Karpas-422 (cell line): ENCODE results near the gene MBTD1. TPM values are rescaled to one million over a fixed set of nuclear protein-coding genes. Genes with fewer than 3 reads are reported as not detected.

Source experiments
- DNase-seq: peaks from one replicate; pipeline ENCODE4 v3.0.0-alpha.2; 2015
- H2AFZ ChIP-seq: fragments of 200-600 bp; sonication (generic); 2 replicates; pipeline ENCODE4 v1.6.1; 2014; ENCODE audit warnings: antibody characterized with exemption, low read length, mixed read lengths
- H3K27ac ChIP-seq: fragments of 200-600 bp; sonication (generic); 2 replicates; pipeline ENCODE4 v1.5.1; 2014; ENCODE audit warnings: mild to moderate bottlenecking, low read length, moderate library complexity
- H3K27me3 ChIP-seq: fragments of 200-600 bp; sonication (generic); 2 replicates; pipeline ENCODE4 v1.6.1; 2014; ENCODE audit warnings: low read length, mixed read lengths
- H3K36me3 ChIP-seq: fragments of 200-600 bp; sonication (generic); 2 replicates; pipeline ENCODE4 v1.6.1; 2014; ENCODE audit warnings: low read length, mixed read lengths; ENCODE audit not compliant: insufficient read depth
- H3K4me1 ChIP-seq: fragments of 200-600 bp; sonication (generic); 2 replicates; pipeline ENCODE4 v1.6.1; 2014; ENCODE audit warnings: mild to moderate bottlenecking, low read length, mixed read lengths
- H3K4me2 ChIP-seq: fragments of 200-600 bp; sonication (generic); 2 replicates; pipeline ENCODE4 v1.6.1; 2014; ENCODE audit warnings: low read length, low read depth, mild to moderate bottlenecking; ENCODE audit not compliant: poor library complexity, severe bottlenecking
- H3K4me3 ChIP-seq: fragments of 200-600 bp; sonication (generic); 2 replicates; pipeline ENCODE4 v1.5.1; 2014; ENCODE audit warnings: mild to moderate bottlenecking, antibody characterized with exemption, low read length, mixed read lengths
- H3K79me2 ChIP-seq: fragments of 200-600 bp; sonication (generic); 2 replicates; pipeline ENCODE4 v1.6.1; 2014; ENCODE audit warnings: mild to moderate bottlenecking, low read length, mixed read lengths
- H3K9ac ChIP-seq: fragments of 200-600 bp; sonication (generic); 2 replicates; pipeline ENCODE4 v1.6.0; 2014; ENCODE audit warnings: low read length
- H3K9me2 ChIP-seq: fragments of 200-600 bp; sonication (generic), shearing (Covaris generic); replicated peaks from 2 replicates; pipeline ENCODE4 v1.6.0; 2014; ENCODE audit warnings: mild to moderate bottlenecking, low read length, moderate library complexity; ENCODE audit not compliant: insufficient read depth
- H3K9me3 ChIP-seq: fragments of 300-700, 200-600 bp; sonication (generic); 2 replicates; pipeline ENCODE4 v1.6.1; 2014; ENCODE audit warnings: low read length, mixed read lengths
- H4K20me1 ChIP-seq: fragments of 200-600 bp; sonication (generic); 2 replicates; pipeline ENCODE4 v1.6.1; 2014; ENCODE audit warnings: mild to moderate bottlenecking, antibody characterized with exemption, low read length, low read depth; ENCODE audit not compliant: insufficient read depth
- total RNA-seq: library from RNA; depleted of rRNA; stranded (reverse); fragments of >200 nt; shearing (Covaris generic); gene quantifications from 2 replicates; pipeline ENCODE4 v1.2.3, GENCODE V29; 2014; ENCODE audit warnings: low replicate concordance

Gene MBTD1
- total RNA-seq, 1 experiment from 2014 or later, result 41.3 TPM

DNA sequence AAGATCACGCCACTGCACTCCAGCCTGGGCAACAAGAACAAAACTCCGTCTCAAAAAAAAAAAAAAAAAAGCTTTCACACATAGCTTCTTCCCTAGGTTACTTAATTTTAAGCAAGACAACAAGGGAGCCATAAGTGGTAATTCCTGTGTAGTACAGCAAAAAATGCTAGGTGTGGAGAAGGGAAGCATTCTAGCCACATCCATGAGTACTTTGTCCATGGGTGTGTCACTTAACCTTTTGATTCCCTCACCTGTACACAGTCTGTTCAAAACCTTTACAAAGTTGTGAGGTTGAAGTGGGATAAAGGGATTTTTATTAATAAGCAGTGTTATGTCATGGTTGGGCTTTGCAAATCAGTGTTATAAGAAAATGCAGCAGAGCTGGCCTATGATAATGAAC, 89.1 kb downstream of the MBTD1 start:
- no peaks in the 10 kb centered on the region for H3K9me2 ChIP-seq
- H3K4me3 ChIP-seq, result no peak overlapping the region
- DNase-seq, result no peak
- no peak overlapping the region for H3K9ac ChIP-seq
- H3K4me2 ChIP-seq, result no peak overlapping the region
- H3K9me3 ChIP-seq, result no peaks in the 10 kb centered on the region
- peaks cover 28% of the 10 kb centered on the region for H3K79me2 ChIP-seq
- peaks cover 16% of the 10 kb centered on the region for H3K4me1 ChIP-seq
- peaks cover 14% of the 10 kb centered on the region for H4K20me1 ChIP-seq
- peaks cover 44% of the 10 kb centered on the region for H3K36me3 ChIP-seq
- no peak overlapping the region for H2AFZ ChIP-seq
- H3K27me3 ChIP-seq, result no peaks in the 10 kb centered on the region
- H3K27ac ChIP-seq, result no peak overlapping the region

DNA sequence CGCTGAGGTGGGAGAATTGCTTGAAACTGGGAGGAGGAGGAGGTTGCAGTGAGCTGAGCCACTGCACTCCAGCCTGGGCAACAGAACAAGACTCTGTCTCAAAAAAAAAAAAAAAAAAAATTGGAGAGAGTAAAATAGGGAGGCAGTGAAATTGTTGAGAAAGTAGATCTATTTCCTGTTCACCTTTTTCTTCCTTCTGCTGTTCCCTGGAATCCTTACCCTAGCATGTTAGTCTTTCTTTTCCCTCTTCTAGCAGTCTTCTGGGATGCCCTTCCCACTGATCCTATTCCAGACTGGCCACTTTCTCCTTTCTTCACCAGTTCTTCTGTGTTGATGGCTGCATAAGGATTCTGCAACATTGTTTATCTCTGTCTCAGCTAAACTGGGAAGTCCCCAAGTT, 90.5 kb downstream of the MBTD1 start:
- peaks cover 44% of the 10 kb centered on the region for H3K36me3 ChIP-seq
- DNase-seq, result no peak
- no peak overlapping the region for H2AFZ ChIP-seq
- H3K9ac ChIP-seq, result no peak overlapping the region
- H3K4me2 ChIP-seq, result no peak overlapping the region
- H3K4me1 ChIP-seq, result peaks cover 27% of the 10 kb centered on the region
- H3K9me2 ChIP-seq, result no peaks in the 10 kb centered on the region
- H3K9me3 ChIP-seq, result no peaks in the 10 kb centered on the region
- H3K79me2 ChIP-seq, result peaks cover 28% of the 10 kb centered on the region
- no peaks in the 10 kb centered on the region for H3K27me3 ChIP-seq
- H3K27ac ChIP-seq, result no peak overlapping the region
- H4K20me1 ChIP-seq, result peaks cover 14% of the 10 kb centered on the region
- H3K4me3 ChIP-seq, result no peak overlapping the region

DNA sequence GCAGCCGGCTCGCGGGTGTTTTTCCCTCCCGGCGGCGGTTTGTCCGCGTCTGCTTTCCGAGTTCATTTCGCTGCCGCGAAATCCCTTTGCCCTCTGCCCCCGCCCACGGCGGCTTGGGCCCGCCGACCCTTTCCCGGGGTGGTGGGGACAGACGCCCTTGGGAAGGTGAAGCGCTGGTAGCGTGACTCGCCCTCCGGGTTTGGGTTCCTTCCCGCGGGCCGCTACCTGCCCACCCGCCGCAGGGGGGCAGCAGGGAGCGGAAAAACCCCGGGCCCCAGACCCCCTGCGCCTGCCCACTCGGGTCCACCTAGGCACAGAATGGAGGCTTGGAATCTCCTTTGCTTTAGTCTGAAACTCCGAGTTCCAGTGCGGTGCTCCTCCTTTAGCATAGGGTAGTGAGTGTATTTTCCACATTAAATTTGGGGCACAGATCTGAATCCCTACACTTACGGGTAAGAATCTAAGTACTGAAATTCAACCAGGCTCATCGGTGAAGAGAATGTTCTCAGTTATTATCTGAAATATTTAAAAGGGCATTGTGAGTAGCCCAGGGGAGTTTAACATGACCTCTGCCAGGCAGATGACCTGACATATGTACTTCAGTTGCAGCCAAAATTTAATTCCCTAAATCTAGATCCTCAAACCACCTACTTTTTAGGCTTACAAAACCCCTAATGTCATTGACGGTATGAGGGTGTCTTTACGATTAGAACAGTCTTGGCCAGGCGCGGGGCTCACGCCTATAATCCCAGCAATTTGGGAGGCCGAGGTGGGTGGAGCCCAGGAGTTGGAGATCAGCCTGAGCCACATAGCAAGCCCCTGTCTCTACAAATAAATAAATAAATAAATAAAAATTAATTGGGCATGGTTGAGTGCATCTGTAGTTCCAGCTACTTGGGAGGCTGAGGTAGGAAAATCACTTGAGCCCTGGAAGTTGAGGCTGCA, 92.6 kb downstream of the MBTD1 start:
- Histone ChIP-seq H3K27ac (peak overlapping the region; percentile 82), H3K4me3 (peak overlapping the region; percentile 81), H3K27me3 (no peaks in the 10 kb centered on the region), H3K79me2 (peaks cover 28% of the 10 kb centered on the region), H4K20me1 (peaks cover 10% of the 10 kb centered on the region), H3K4me2 (peak overlapping the region; percentile 95), H3K9me2 (no peaks in the 10 kb centered on the region), H3K9ac (peak overlapping the region; percentile 98), H2AFZ (no peak overlapping the region), H3K36me3 (peaks cover 43% of the 10 kb centered on the region), H3K4me1 (peaks cover 27% of the 10 kb centered on the region), H3K9me3 (no peaks in the 10 kb centered on the region)
- peak; percentile 87 for DNase-seq

DNA sequence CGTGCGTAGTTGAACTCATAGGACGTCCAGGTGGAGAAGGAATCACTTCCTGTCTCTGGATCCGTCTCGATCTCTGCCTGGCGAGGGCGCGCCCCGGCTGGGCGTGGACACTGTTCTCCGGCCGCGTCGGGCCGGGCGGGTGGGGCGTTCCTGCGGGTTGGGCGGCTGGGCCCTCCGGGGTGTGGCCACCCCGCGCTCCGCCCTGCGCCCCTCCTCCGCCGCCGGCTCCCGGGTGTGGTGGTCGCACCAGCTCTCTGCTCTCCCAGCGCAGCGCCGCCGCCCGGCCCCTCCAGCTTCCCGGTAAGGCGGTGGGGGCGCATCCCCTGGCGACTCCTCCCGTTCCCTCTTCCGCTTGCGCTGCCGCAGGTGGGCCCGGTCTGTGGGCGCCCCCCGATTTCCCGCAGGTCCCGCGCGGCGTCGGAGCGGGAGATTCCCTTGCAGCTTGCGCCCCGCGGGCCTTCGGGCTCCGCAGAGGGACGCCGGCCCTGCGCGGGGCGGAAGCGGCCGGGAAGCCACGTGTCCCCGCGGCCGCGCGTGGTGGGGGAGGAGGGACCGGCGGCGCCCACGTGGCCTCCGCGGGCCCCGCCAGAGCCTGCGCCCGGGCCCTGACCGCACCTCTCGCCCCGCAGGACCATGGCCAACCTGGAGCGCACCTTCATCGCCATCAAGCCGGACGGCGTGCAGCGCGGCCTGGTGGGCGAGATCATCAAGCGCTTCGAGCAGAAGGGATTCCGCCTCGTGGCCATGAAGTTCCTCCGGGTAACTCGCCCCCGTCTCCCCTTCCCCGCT, 93.5 kb downstream of the MBTD1 start, which contains the start of gene NME2:
NME2 (plus strand) TSS at position 214 of the 789 bp plus-strand sequence; CDS start at position 634, 420 bp downstream.
- H2AFZ ChIP-seq, result peak within 1 kb of the TSS; percentile 89

DNA sequence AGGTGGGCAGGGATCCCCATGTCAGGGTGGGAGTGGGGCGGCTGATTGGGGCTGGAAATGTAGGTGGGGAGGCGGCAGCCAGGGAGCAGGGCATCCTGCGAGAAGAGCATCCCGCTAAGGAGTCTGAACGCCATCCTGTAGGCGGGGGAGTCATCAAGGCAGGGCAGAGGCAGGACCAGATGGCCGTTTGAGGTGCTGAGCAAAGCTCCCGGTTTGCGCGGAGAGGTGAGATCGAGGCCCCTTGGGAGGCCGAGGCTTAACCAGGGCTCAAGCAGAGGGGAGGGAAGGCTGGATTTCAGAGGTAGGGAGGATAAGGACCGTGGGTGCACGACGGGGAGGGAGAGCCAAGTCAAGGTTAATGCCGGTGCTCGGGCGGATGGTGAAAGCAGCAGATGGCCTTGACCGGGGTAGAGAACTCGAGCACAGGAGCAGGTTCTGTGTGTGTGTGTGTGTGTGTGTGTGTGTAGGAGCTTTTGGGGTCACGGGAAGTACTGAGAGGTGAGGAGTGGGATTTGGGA, 94.1 kb downstream of the MBTD1 start:
- H3K79me2 ChIP-seq, result peaks cover 28% of the 10 kb centered on the region
- peak overlapping the region; percentile 61 for H3K27ac ChIP-seq
- H3K9me2 ChIP-seq, result no peaks in the 10 kb centered on the region
- H2AFZ ChIP-seq, result peak overlapping the region; percentile 89
- peaks cover 46% of the 10 kb centered on the region for H3K36me3 ChIP-seq
- DNase-seq, result no peak
- no peaks in the 10 kb centered on the region for H3K9me3 ChIP-seq
- H3K9ac ChIP-seq, result peak overlapping the region; percentile 98
- peak overlapping the region; percentile 81 for H3K4me3 ChIP-seq
- peaks cover 27% of the 10 kb centered on the region for H3K4me1 ChIP-seq
- no peaks in the 10 kb centered on the region for H3K27me3 ChIP-seq
- H4K20me1 ChIP-seq, result peaks cover 6% of the 10 kb centered on the region; the same call in 1 of the 2 replicates
- H3K4me2 ChIP-seq, result peak overlapping the region; percentile 95

More for the DNA sequence above, 93.5 kb downstream of the MBTD1 start, which contains the start of gene NME2:
- Histone ChIP-seq H3K27ac (peak within 1 kb of the TSS; percentile 82), H3K36me3 (peaks cover 46% of the 10 kb centered on the region), H3K4me3 (peak within 1 kb of the TSS; percentile 81), H3K9ac (peak within 1 kb of the TSS; percentile 98), H3K79me2 (peaks cover 28% of the 10 kb centered on the region), H3K27me3 (no peaks in the 10 kb centered on the region), H3K4me1 (peaks cover 27% of the 10 kb centered on the region), H3K9me3 (no peaks in the 10 kb centered on the region), H3K4me2 (peak within 1 kb of the TSS; percentile 95), H3K9me2 (no peaks in the 10 kb centered on the region), H4K20me1 (peaks cover 10% of the 10 kb centered on the region)
- peak; percentile 94 for DNase-seq

DNA sequence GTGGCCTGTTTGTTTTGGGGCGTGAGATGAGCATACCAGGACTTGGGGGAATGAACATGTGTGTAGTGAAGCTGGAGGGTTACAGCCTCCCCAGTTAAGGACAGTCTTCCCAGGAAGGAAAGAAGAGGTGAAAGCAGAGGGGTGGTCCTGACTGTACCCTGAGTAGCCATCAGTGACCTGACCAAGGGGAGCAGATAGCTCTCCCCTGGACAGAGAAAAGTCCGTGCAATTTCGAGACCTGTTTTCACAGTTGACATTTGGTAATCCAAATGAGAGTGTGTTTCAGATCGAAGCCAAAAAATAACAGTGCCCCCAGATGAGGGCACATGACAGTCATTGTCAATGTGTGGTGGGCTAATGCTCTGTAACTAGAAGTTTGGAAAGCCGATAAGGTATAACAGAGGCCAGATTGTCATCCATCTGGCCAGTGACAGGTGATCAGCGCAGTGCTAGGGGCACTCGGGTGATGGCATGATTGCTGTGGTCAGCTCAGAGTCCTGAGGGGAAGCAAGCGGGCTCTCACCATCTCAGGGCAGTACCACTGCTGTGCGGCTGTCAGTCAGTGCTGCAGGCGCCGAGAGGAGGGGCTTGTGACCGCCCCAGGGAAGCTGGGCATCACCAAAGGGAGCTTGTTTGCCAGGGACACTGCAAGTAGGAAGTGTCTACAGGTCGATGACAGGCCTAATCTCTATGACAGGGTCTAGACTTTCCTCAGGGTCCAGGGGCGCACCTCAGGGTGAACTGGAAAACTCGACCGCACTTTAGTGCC, 94.8 kb downstream of the MBTD1 start:
- Histone ChIP-seq H3K79me2 (peaks cover 28% of the 10 kb centered on the region), H4K20me1 (peaks cover 5% of the 10 kb centered on the region; the same call in 1 of the 2 replicates), H3K9ac (peak overlapping the region; percentile 98), H2AFZ (no peak overlapping the region), H3K9me3 (no peaks in the 10 kb centered on the region), H3K4me3 (peak overlapping the region; percentile 81), H3K36me3 (peaks cover 44% of the 10 kb centered on the region), H3K9me2 (no peaks in the 10 kb centered on the region), H3K4me2 (peak overlapping the region; percentile 95), H3K27me3 (no peaks in the 10 kb centered on the region), H3K27ac (peak overlapping the region; percentile 61), H3K4me1 (peaks cover 27% of the 10 kb centered on the region)
- DNase-seq, result peak; percentile 52

DNA sequence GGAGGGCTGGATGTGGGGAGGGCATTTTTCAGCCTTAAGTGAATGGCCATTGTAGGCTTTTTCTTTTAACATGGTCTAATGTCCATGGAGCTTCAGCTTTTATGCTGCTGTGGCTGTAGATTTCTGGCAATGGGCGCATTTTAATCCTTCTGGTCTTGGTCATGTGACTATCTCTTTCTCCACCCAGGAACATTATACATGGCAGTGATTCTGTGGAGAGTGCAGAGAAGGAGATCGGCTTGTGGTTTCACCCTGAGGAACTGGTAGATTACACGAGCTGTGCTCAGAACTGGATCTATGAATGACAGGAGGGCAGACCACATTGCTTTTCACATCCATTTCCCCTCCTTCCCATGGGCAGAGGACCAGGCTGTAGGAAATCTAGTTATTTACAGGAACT, 98.3 kb downstream of the MBTD1 start:
- Histone ChIP-seq H3K9me3 (no peaks in the 10 kb centered on the region), H4K20me1 (no peaks in the 10 kb centered on the region), H3K27me3 (no peaks in the 10 kb centered on the region), H3K4me1 (peaks cover 14% of the 10 kb centered on the region), H3K4me3 (no peak overlapping the region), H3K4me2 (no peak overlapping the region), H3K79me2 (peaks cover 24% of the 10 kb centered on the region), H2AFZ (no peak overlapping the region), H3K27ac (no peak overlapping the region), H3K9ac (no peak overlapping the region), H3K36me3 (peaks cover 45% of the 10 kb centered on the region), H3K9me2 (no peaks in the 10 kb centered on the region)
- DNase-seq, result no peak
